SK-N-DZ (cell line): ENCODE data around the gene CBARP.

Experiments
- DNase-seq: peaks from one replicate; pipeline ENCODE4 v3.0.0-alpha.2; 2015; ENCODE audit warnings: low spot score

CBARP gene

DNA sequence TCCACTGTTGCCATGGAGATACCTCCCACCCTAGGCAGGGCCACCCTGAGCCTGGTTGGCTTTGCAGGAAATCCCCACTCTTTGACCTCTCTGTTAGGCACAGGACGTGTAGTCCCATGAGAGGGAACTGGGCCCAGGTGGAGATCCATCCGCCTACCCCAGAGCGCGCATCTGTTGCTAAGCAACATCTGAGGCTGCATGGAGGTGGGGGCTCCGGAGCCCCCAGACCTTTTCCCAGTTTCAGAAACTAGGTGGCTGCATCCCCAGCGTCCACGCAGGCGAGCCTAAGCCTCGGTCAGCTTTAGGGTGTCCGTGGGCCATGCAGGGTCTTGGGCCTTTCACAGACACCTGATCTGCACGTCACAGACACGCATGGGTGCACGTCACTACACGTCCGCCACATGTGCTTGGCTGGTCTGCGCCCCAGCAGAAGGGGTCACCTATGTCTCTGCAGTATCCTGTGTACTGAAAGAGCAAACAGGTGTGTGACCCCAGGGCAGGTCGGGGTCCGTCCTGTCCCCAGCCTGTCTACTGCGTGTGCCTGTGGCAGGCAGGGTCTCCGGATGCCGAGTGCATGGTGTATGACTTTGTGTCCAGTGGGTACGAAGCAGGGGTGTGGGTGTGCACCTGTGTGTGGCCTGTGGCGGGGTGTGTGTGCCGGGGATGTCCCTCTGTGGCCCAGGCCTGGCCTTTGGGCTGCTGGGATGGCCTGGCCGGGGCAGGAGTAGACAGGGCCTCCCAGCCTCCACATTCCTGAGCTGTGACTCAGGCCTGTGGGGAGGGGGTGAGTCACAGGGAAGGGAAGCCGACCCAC, 27.2 kb upstream of the CBARP start:
- DNase-seq = no peak

GRCh38 chr19:1263188-1263587, 25.4 kb upstream of the CBARP start:
- DNase-seq = no peak

DNA sequence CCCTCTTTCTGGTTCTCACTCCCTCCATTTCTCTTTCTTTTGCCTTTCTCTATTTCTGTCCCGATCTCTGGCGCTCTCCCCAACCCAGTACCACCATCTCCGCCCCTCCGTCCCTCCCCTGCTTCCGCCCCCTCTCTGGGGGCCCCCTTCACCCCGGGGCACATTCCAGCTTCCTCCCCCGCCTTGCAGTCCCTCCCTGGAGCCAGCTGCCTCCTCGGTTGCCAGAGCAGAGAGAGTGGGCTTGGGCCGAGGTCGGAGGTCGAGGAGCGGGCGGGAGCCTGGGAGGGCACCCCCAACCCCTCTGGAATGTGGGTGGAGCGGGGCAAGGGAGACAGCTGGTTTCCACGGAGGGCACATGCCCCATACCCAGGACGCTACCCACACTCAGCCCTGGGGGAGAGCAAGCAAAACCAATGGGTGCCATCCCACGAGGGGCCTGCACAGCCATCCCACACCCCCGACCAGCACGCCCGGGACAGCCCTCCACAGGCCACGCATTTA, 24.9 kb upstream of the CBARP start:
- no peak for DNase-seq

DNA sequence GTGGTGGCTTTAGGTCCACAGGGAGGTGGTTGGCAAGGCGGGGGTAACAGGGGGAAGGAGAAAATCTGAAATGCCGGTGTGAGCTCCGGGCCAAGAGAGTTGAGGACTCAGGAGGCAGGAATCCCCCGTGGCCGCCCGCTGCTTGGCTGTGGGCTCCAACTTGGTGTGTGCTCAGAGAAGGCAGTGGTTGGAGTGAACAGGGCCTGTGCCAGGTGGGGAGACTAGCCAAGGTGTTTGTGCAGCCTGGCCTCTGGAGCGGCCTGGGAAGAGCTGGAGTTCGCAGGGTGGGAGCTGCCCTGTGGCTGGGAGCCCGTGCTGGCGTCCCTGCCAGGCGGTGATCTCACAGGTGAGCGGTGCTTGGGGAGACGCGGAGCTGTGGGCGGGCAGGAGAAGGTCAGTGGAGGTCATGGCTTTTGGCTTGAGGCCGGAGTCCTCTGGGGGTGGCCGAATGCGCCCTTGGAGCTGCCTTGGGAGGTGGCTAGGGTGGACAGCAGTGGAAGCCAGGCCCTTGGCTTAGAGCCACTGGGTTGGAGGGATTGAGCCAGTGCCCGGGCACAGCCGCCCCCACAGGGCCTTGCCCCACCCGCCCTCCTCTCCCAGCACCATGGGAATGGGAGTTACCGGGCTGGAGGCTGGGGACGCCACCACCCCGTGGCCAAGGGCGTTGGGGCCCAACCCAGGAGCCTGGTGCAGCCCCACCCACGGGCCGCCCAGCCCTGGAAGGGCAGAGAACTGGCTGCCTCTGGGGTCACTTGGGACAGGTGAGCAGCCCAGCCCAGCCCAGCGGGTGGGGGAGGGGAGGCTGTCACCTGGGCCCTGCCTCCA, 24.2 kb upstream of the CBARP start:
- DNase-seq = no peak

DNA sequence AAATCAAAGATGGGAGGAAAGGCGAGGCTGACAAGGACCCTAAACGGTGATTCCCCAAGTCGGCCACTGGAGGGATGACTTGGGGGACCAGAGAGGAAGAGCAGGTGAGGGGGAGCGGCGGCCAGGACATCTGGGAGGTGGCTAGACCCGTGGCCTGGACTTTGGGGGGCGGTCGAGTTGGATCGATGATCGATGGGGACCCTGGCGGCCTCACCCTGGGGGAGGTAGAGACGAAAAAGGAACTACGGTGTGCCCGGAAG, 23.7 kb upstream of the CBARP start:
- peak; percentile 63 for DNase-seq

DNA sequence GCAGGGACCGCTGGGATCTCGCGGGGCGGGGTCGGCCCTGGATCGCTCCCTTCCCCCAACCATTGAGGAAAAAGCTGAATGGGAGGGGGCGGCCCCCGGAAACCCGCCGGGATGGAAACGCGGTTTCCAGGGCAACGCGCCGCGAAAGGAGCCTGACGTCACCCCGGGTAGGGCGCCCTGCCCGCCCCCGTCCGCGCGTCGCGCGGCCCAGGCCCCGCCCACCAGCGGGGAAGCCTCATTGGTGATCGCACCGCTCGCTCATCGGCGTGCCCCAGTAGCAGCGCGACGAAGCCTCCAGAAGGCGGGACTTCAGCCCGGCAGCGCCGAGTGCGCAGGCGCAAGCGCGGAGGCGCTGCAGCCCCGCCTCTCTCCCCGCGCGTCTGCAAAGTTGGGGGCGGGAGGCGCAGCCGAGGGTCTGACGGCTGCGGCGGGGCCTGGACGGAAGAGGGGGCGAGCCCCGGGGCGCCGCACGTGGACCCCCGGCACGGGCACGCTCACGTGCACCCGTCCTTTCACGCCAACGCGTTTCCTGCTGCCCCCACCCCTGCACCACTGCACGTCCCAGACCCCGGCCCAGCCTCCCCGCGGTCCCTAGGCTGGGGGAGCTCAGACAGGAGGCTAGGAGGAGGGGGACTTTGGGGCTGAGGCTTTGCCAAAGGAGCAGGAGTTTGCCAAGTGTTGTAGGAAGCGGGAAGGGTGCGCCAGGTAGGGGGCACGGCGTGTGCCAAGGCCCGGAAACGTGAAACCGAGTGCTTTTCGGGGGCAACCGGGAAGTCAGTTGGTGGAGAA, 23.1 kb upstream of the CBARP start:
- peak; percentile 94 for DNase-seq

- DNase-seq = no peak
Measured at GRCh38 chr19:1259876-1260748, 22.3 kb upstream of the CBARP start.

GRCh38 chr19:1259206-1259875, 21.5 kb upstream of the CBARP start:
- DNase-seq = peak; percentile 65

DNA sequence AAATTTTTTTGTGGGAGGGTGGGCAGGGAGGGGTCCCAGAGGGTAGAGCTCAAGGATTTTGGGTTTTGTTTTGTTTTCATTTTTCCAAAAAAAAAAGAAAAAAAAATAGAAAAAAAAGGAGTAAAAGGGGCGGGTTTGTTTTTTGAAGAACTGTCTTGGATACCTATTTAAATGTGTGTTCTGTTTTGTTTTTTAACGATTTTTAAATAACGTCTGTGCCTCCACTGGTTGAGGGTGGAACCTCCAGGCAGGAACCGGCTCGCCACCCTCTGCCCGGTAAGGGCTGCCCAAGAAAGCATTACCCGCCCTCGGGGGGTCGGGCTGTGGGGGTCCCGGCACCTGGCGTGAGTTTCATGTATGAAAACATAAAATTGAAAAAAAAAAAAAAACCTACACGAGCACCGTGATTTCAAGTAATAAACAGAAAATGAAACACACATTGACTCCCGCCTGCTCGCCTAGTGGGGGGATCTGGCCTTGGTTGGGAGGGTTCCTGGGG, 21.0 kb upstream of the CBARP start:
- DNase-seq = no peak

DNA sequence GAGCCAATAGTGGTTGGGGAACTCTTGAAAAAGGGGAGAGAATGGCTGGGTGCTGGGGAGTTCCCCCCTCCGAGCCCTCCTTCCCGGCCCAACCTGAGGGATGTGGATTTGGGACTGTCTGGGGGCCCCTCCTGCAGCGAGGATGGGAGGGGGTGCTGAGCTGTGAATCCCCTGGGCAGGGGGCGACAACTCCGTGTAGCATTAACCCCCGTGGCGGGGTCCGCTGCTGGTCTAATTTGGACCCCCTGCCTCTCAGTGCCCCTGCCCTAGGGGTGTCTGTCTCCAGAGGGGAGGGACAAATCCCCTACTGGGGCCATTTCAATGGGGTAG, 20.3 kb upstream of the CBARP start:
- no peak for DNase-seq

DNA sequence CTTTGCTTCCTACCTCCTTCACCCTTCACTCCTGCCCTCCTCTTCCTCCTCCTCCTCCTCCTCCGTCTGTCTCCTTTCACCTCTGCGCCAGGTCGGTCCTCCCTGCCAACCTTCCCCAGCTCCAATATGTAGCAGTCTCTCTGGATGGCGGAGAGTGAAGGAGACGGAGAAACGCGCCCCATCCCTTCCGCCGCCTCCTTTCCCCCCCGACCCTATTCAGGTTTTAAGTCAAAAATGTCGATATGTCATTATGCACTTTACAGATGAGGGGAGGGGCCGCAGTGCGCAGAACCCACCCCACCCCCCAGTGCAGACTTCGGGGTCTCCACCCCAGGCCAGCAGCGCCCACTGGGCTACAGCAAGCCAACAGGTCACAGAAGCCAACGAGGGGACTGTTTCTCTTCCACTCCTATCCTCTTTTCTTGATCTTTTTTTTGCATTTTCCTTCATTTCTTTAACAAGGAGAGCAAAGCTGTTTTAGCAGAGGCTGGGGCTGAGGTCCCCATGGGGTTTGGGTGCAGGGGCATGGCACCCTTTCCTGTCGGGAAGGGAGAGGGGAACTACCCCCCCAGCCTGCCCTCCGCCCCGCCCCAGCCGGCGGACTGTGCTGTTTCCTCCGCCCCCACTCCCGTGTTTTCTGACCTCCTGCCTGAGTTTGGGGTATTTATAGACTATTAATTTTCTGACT, 19.8 kb upstream of the CBARP start:
- DNase-seq = no peak

- no peak for DNase-seq
Measured at GRCh38 chr19:1256646-1257474, 19.1 kb upstream of the CBARP start.

DNA sequence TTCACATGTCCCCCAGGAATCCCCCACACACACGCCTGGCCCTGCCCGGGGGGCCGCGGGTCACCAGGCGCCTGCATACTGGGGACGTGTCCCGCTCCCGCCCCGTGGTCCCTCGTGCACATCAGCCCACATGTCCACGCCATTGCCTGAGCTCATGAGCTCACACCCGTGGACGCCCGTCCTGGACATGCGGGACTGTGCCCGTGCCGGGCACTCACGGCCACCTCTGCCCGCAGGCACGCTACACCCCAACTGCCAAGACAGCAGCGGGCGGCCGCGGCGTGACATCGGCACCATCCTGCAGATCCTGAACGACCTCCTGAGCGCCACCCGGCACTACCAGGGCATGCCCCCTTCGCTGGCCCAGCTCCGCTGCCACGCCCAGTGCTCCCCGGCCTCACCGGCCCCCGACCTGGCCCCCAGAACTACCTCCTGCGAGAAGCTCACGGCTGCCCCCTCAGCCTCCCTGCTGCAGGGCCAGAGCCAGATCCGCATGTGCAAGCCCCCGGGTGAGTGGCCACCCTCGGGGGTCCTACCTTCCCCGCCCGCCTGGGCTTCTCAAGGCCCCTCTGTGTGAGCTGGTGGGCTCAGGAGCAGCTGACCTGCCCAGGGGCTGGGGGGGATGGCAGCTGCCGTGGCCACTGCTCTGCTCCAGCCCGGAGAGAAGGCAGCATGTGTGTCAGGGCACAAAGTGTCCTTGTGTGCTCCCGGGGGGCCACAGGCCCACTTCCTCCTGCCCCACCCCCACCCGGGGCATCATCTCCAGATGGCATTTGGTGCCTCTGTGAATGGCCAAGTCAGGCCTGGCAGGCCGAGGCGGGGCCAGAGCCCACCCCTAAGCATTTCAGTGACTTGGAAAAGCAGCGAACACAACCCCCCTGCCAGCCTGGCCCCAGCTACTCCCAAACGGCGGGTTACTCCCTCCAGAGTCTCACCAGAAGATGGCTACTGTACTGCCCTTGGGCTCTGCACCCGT, 17.7 kb upstream of the CBARP start:
- no peak for DNase-seq

DNA sequence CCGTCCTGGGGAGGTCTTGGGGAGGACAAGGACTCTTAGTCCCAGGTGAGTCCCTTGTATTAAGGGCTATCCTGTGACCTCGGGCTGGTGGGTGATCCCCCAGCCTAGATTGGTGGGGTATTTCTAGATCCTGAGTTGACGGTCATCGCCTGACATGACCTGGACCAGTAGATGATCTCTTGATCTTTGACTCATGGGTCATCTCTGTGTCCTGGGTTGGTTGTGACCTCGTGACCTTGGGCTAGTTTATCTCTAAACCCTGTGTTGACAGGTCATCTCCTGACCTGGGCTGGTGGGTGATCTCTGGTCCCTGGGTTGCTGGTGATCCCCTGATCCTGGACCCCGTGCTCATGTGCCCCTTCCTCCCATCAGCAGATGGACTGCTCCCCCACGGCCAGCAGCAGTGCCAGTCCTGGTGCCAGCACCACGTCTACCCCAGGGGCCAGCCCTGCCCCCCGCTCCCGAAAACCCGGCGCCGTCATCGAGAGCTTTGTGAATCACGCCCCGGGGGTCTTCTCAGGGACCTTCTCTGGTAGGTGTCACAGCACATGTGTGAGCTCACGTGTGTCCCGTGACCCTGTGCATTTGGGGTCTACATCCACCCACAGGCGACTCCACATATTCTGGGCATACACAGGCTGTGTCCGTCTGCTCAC, 16.9 kb upstream of the CBARP start:
- DNase-seq = no peak

- no peak for DNase-seq
Measured at GRCh38 chr19:1254081-1254527, 16.3 kb upstream of the CBARP start.

- DNase-seq = no peak
Measured at GRCh38 chr19:1253514-1254080, 15.8 kb upstream of the CBARP start.
